Sigmoid colon (tissue), 4 donors: ENCODE measurements around the gene S1PR4.

Source experiments
- EP300 ChIP-seq, 4 donors: sonication (generic); formaldehyde crosslinking; IDR thresholded peaks; one replicate each; pipeline ENCODE4 v1.6.1; 2017; ENCODE audit warnings: antibody characterized with exemption in 4 of 4
- POLR2AphosphoS5 ChIP-seq, 4 donors: sonication (generic); formaldehyde crosslinking; IDR thresholded peaks; one replicate each; pipeline ENCODE4 v1.6.1; 2017; ENCODE audit warnings: antibody characterized with exemption in 4 of 4
- TF ChIP-seq, protein P1 (sequence below), 4 experiments: fragments of 450-650 bp in 3 of 4; fragments of 200-600 bp in 1 of 4; IDR thresholded peaks; one replicate each; pipeline ENCODE4 v1.5.1; 2016 to 2019; ENCODE audit warnings: antibody characterized with exemption in 4 of 4, mild to moderate bottlenecking in 3 of 4, moderate library complexity in 2 of 4

DNA sequence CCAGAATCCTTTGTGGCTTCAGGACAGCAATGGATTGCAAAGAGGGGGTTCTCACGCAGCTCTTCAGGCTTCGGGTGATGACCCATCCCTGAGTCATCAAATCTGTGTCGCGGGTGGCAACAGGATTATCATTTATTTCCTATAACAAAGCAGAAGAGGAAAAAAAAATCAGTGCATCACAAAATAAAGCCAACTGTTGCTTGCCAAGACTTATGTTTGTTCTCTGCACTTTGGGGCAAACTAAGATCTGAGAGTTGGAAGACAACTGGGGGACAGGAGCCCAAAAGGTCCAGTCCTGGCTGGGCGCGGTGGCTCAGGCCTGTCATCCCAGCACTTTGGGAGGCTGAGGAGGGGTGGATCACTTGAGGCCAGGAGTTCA, 36.3 kb upstream of the S1PR4 start:
- TF ChIP-seq, protein P1, sequence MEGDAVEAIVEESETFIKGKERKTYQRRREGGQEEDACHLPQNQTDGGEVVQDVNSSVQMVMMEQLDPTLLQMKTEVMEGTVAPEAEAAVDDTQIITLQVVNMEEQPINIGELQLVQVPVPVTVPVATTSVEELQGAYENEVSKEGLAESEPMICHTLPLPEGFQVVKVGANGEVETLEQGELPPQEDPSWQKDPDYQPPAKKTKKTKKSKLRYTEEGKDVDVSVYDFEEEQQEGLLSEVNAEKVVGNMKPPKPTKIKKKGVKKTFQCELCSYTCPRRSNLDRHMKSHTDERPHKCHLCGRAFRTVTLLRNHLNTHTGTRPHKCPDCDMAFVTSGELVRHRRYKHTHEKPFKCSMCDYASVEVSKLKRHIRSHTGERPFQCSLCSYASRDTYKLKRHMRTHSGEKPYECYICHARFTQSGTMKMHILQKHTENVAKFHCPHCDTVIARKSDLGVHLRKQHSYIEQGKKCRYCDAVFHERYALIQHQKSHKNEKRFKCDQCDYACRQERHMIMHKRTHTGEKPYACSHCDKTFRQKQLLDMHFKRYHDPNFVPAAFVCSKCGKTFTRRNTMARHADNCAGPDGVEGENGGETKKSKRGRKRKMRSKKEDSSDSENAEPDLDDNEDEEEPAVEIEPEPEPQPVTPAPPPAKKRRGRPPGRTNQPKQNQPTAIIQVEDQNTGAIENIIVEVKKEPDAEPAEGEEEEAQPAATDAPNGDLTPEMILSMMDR (IDR thresholded peaks at IDR 0.05), result no peak
- no peak for TF ChIP-seq EP300 (IDR thresholded peaks at IDR 0.05)
- no peak for TF ChIP-seq POLR2AphosphoS5 (IDR thresholded peaks at IDR 0.05)
